RWPE2 (cell line): ENCODE results near the gene LRMDA.

Experiments
- ATAC-seq: fragments of 200-7000 bp; cut with Tn5 transposase; 3 replicates; pipeline ENCODE4 v1.9.1; 2021; ENCODE audit warnings: low read depth
- DNase-seq: peaks from one replicate; pipeline ENCODE4 v3.0.0-alpha.2; 2020; ENCODE audit warnings: low spot score
- H3K27ac ChIP-seq: fragments of 450-650 bp; 2 replicates; pipeline ENCODE4 v1.5.1; 2017; ENCODE audit warnings: mild to moderate bottlenecking; ENCODE audit not compliant: poor library complexity, severe bottlenecking
- H3K27me3 ChIP-seq: fragments of 250-450 bp; sonication (Bioruptor Pico); 2 replicates; pipeline ENCODE4 v1.5.1; 2021; ENCODE audit warnings: mild to moderate bottlenecking, moderate library complexity; ENCODE audit not compliant: insufficient read depth, poor library complexity, severe bottlenecking
- H3K36me3 ChIP-seq: fragments of 250-450 bp; sonication (Bioruptor Pico); 2 replicates; pipeline ENCODE4 v1.5.1; 2020; ENCODE audit warnings: low read depth, mild to moderate bottlenecking, moderate library complexity
- H3K4me1 ChIP-seq: fragments of 250-450 bp; sonication (Bioruptor Pico); 2 replicates; pipeline ENCODE4 v1.5.1; 2021; ENCODE audit warnings: mild to moderate bottlenecking, moderate library complexity; ENCODE audit not compliant: insufficient read depth, poor library complexity, severe bottlenecking
- H3K4me3 ChIP-seq: fragments of 250-450 bp; sonication (Bioruptor Pico); 2 replicates; pipeline ENCODE4 v1.5.1; 2021; ENCODE audit warnings: mild to moderate bottlenecking, moderate library complexity; ENCODE audit not compliant: severe bottlenecking
- H3K9me3 ChIP-seq: fragments of 250-450 bp; sonication (Bioruptor Pico); 2 replicates; pipeline ENCODE4 v1.5.1; 2021; ENCODE audit warnings: mild to moderate bottlenecking, moderate library complexity; ENCODE audit not compliant: severe bottlenecking
- TF ChIP-seq, protein P1 (sequence below): fragments of 450-650 bp; IDR thresholded peaks from one replicate; pipeline ENCODE4 v1.5.1; 2017; ENCODE audit warnings: mild to moderate bottlenecking, moderate library complexity; ENCODE audit not compliant: poor library complexity, severe bottlenecking

LRMDA gene

DNA sequence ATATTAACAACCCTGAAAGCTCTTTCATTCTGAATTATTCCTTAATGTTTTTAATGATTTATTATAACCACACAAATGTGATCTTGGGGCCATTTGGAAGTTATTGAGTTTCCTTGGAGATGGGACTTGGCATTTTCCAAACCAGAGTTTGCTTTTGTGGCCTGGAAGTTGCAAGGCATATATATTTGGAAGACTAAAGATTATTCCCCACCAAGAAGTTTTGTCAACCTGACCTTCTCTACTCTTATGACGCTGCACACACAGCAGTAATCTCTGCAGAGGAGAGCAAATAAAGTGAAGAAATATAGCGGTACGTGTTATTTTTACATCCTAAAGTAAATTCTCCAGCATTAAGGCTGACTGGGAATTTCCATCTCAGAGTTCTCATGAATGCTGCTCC, 397.0 kb downstream of the LRMDA start:
- no peaks in the 10 kb centered on the region for H3K36me3 ChIP-seq
- H3K4me3 ChIP-seq: no peak overlapping the region
- no peaks in the 10 kb centered on the region for H3K4me1 ChIP-seq
- no peak overlapping the region for H3K27ac ChIP-seq
- TF ChIP-seq, protein P1, sequence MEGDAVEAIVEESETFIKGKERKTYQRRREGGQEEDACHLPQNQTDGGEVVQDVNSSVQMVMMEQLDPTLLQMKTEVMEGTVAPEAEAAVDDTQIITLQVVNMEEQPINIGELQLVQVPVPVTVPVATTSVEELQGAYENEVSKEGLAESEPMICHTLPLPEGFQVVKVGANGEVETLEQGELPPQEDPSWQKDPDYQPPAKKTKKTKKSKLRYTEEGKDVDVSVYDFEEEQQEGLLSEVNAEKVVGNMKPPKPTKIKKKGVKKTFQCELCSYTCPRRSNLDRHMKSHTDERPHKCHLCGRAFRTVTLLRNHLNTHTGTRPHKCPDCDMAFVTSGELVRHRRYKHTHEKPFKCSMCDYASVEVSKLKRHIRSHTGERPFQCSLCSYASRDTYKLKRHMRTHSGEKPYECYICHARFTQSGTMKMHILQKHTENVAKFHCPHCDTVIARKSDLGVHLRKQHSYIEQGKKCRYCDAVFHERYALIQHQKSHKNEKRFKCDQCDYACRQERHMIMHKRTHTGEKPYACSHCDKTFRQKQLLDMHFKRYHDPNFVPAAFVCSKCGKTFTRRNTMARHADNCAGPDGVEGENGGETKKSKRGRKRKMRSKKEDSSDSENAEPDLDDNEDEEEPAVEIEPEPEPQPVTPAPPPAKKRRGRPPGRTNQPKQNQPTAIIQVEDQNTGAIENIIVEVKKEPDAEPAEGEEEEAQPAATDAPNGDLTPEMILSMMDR: no peak
- no peak for DNase-seq
- H3K27me3 ChIP-seq: no peaks in the 10 kb centered on the region
- ATAC-seq: no peak
- H3K9me3 ChIP-seq: no peaks in the 10 kb centered on the region

DNA sequence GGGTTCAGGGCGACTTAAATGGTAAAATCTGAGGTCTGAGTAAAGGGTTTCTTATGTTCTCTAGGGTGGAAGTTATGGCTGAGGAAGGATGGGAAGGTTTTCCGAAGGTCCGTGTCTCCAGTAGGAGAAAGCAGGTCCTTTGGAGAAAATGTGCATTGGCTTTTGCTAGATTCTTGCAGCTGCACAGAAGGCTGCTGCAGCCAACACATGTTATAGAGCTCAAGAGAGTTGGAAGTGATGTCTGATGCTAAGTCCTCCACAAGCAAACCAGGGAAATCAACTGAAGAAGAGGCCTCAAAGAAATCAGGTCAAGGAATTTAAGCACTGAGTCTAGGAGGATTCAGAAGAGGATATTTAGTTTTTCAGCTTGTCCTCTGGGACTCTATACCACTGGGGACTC, 404.6 kb downstream of the LRMDA start:
- no peak for ATAC-seq

DNA sequence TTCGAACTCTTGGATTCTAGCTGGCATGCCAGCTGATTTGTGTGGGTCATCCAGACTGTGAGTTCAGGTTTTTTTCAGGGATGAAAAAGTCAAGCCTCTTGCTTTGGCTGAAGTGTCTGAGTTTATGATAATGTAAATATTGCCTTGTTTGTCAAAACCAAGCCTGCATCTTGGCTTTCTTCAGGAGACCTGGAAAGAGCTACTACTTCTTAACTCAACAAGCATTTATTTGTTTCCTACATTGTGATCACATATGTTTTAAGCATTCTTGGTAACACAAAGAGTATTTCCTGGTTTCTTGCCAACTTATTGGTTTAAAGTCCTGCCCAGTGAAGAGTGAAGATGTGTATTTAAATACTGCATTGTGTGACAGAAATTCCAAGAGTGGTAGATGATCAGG, 407.1 kb downstream of the LRMDA start:
- Histone ChIP-seq H3K36me3 (no peaks in the 10 kb centered on the region), H3K9me3 (no peaks in the 10 kb centered on the region), H3K27ac (no peak overlapping the region), H3K27me3 (no peaks in the 10 kb centered on the region), H3K4me3 (no peak overlapping the region), H3K4me1 (no peaks in the 10 kb centered on the region)
- ATAC-seq (no peak), DNase-seq (no peak)
- TF ChIP-seq, protein P1: no peak

More for the DNA sequence above, 404.6 kb downstream of the LRMDA start:
- Histone ChIP-seq H3K36me3 (no peaks in the 10 kb centered on the region), H3K9me3 (no peaks in the 10 kb centered on the region), H3K4me3 (no peak overlapping the region), H3K27ac (no peak overlapping the region), H3K27me3 (no peaks in the 10 kb centered on the region), H3K4me1 (no peaks in the 10 kb centered on the region)
- TF ChIP-seq, protein P1: no peak
- no peak for DNase-seq

DNA sequence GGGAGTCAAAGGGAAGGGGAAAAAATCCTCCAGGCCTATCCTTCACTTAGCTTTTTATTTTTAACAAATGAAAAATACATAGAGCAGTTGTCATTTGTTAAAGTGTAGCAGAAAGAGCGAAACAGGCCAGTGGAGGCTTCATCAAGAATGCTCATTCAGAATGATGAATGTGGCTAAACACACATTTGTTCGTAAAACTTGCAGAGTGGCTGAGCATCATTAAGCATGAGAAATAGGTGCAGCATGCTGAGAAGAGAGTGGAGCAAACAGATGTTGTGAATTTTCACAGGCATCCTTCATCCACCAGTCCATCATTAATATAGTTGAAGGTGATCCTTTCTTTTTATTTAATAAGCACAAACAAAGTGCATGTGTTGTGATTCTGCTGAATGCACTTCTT, 407.6 kb downstream of the LRMDA start:
- TF ChIP-seq, protein P1: no peak
- no peaks in the 10 kb centered on the region for H3K9me3 ChIP-seq

DNA sequence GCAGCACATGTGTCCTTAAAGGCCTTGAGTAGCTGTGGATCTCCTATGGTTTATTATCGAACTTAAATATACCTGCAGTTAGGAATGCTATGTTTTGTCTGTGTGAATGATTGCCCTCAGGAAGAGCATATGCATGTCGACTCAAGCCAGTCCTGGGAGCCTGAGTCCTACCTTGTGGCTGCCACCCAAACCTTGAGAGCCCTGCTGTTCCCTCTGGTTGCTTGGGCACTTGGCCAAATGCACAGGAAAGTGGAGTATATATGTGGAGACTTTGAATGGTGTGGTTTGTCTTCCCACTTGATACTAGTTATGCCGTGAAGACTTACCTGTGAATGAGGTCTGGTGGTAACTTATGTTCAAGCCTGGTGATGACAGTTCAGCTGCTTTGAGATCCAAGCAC, 409.8 kb downstream of the LRMDA start:
- Histone ChIP-seq H3K27me3 (no peaks in the 10 kb centered on the region), H3K4me1 (no peaks in the 10 kb centered on the region), H3K9me3 (no peaks in the 10 kb centered on the region), H3K27ac (no peak overlapping the region), H3K36me3 (no peaks in the 10 kb centered on the region), H3K4me3 (no peak overlapping the region)
- DNase-seq (no peak), ATAC-seq (no peak)
- TF ChIP-seq, protein P1: no peak

More for the DNA sequence above, 407.6 kb downstream of the LRMDA start:
- Histone ChIP-seq H3K27me3 (no peaks in the 10 kb centered on the region), H3K4me1 (no peaks in the 10 kb centered on the region), H3K27ac (no peak overlapping the region), H3K4me3 (no peak overlapping the region), H3K36me3 (no peaks in the 10 kb centered on the region)
- DNase-seq: no peak
- no peak for ATAC-seq
